Inflammatory macrophage (primary cell): ENCODE measurements around the gene SLC25A44.

Experiments
- DNase-seq, 2 donors: peaks; one replicate each; pipeline ENCODE4 v3.0.0-alpha.2; 2020 to 2022

The SLC25A44 gene

GRCh38 chr1:156242738-156243137, 48.8 kb downstream of the SLC25A44 start:
- no peak for DNase-seq

GRCh38 chr1:156244126-156244525, 50.2 kb downstream of the SLC25A44 start:
- no peak for DNase-seq

- DNase-seq = no peak
Measured at GRCh38 chr1:156244712-156245111, 50.8 kb downstream of the SLC25A44 start.

- DNase-seq = peak in 1 of 2 donors; percentile 11
Measured at GRCh38 chr1:156245451-156246232, 51.7 kb downstream of the SLC25A44 start.

GRCh38 chr1:156246241-156246780, 52.4 kb downstream of the SLC25A44 start:
- DNase-seq = no peak

GRCh38 chr1:156246781-156247459, 53.0 kb downstream of the SLC25A44 start:
- DNase-seq = no peak

GRCh38 chr1:156247460-156248322, 53.8 kb downstream of the SLC25A44 start, which contains the start of gene PAQR6:
Gene PAQR6, minus strand, starts transcription at chr1:156248056. Its CDS starts 1,325 bp downstream, at chr1:156246731.
- no peak for DNase-seq

GRCh38 chr1:156248323-156248683, 54.4 kb downstream of the SLC25A44 start:
- DNase-seq = no peak

GRCh38 chr1:156249593-156249992, 55.7 kb downstream of the SLC25A44 start:
- no peak for DNase-seq

- no peak for DNase-seq
Measured at GRCh38 chr1:156251527-156251926, 57.6 kb downstream of the SLC25A44 start.

GRCh38 chr1:156253634-156254033, 59.7 kb downstream of the SLC25A44 start:
- DNase-seq = no peak

- no peak for DNase-seq
Measured at GRCh38 chr1:156257711-156258110, 63.8 kb downstream of the SLC25A44 start.

GRCh38 chr1:156258859-156259258, 65.0 kb downstream of the SLC25A44 start:
- no peak for DNase-seq

- DNase-seq = no peak
Measured at GRCh38 chr1:156259805-156260204, 65.9 kb downstream of the SLC25A44 start.

GRCh38 chr1:156260896-156261295, 67.0 kb downstream of the SLC25A44 start:
- DNase-seq = no peak
